ENCODE results near the gene THAP10.

Gene THAP10

DNA sequence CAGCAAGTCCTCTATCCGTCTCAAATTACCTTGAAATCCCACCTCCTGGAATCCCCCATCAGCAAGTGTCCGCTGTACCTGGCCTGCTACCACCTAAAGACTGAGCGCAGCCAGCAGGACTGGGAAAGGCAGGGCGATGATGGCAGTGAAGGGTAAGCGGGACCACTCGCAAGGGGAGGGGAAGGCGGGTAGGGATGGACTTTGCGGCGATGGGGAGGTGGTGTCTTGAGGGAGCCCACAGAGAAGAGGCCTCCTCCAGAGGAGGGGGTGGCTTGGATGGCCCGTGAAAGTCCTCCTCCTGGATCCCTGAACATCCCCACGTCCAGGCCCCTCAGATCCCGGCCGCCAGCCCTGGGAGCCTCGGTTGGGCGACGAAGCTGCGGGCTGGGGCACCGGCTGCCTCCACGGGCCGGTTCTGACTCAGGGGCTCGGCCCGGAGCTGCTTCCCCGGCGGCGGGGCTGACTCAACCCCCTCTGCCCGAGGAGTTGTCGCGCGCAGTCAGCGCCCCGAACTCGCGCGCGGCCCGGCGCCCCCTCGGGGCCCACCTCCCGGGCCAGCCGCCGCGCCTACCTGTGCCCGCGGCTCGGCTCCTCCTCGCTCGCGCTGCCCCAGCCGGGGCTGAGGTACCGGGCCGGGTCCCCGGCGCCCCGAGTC, 38.8 kb downstream of the THAP10 start:
- DNase-seq: no peak

GRCh38 chr15:70852501-70853317, 39.5 kb downstream of the THAP10 start:
- no peak for DNase-seq

GRCh38 chr15:70851889-70852288, 40.3 kb downstream of the THAP10 start:
- no peak for DNase-seq

DNA sequence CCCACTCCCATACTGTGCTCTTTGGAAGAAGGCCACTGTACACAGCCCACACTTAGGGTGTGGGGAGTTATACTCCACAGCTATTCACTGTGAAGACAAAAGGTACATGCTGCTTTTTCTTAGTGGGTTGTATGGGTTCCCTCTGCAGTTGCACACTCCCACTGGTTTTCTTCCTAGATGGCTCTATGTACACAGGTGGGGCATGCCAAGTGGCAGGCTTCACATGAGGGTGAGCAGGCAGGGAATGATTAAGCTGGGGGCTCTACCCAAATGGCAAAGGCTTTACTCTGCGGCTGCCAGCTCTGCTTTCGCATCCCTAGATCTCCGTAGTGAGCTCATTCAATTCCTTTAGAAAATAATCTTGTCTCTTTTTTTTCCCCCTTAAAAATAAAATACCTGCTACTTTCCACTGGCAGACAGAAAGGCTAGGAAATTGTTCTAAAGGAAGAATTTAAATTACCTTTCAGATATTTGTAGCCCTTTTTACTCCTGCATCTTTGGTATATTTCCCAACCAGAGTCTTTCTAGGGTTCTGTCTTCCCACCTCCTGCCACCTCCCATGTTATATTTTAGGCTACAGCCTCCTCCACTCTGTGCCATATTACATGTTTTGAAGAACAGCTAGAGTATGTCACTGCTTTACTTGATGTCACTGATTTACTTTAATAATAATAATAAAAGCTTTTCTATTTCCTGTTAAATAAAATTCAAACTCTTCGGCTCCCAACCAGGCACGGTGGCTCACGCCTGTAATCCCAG, 46.5 kb downstream of the THAP10 start:
- no peak for DNase-seq

GRCh38 chr15:70837476-70837875, 54.8 kb downstream of the THAP10 start:
- no peak for DNase-seq

GRCh38 chr15:70835841-70836240, 56.4 kb downstream of the THAP10 start:
- DNase-seq: no peak

DNA sequence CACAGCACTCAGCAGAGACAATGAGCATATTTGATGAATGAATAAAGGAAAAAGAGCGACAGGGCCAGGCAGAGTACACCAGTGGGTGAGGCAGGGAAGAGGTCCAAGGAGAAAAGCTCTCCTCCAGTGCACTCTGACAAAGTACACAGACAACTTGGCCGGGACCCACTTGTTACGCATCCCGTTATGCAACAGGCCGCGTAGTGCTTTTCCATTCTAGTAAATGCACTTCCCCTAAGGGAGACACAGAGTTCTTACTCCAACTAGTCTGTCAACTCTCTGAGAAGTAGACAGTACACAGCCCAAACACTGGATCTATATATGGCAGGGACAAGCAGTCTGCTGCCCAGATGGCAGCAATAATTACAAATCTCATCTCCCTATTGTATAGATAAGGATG, 56.8 kb downstream of the THAP10 start:
- no peak for DNase-seq

GRCh38 chr15:70834999-70835398, 57.2 kb downstream of the THAP10 start:
- DNase-seq: no peak

DNA sequence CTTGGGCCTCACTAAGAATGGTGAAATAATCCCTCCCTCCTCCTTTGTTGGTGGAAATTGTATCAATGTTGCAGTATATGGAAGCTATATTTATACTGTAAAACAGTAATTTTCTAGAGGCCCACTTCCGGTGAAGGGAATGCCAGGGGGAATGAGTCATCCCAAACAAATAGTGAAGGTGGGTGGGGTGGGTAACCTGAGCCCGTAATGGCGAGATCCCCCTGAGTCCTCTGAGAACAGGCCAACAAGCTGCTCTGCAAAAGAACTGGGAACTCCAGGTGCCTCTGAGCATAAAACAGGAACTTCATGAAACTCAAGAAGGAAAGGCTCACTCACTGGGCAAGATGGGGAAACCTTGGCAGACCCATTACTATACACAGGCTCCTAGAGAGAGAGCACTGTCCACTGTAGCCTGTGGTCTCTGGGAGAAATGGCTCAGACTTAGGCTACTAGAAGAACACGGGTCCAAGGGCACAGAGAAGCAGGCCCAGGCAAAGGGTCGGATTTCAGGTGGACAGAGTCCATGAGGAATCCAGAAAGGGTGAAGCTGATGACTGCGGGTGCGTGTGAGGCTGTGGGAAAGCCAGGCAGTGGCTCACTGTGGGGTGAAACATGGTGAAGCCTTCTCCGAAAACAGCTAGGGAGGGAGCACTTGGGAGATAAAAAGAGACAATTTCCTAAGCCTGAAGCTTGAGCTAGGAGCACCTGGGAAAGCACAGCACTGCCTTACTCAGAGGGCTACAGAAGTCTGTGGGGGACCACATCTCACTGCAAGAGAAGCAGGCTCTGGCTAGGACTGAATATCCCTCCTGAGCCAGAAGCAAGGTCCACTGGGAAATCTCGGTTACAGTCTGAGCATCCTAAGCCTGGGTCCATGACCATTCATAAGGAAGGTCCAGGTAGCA, 58.1 kb downstream of the THAP10 start:
- no peak for DNase-seq

DNA sequence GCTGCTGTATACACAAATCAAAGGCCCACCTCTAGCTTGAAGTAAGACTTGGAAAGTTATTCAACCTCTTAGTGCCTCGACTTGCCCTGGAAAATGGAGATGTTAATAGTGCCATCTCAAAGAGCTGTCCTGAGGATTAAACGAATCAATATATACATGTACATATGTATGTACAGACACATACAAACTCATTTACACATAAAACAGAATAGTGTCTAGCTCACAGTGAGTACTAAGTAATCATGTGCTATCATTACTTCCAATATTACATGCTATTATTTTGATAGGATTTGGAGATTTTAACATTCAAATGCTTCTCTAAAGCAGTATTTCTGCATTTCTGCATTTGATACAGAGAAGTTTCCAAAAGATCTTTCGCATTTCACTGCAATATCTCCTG, 58.8 kb downstream of the THAP10 start:
- no peak for DNase-seq

DNA sequence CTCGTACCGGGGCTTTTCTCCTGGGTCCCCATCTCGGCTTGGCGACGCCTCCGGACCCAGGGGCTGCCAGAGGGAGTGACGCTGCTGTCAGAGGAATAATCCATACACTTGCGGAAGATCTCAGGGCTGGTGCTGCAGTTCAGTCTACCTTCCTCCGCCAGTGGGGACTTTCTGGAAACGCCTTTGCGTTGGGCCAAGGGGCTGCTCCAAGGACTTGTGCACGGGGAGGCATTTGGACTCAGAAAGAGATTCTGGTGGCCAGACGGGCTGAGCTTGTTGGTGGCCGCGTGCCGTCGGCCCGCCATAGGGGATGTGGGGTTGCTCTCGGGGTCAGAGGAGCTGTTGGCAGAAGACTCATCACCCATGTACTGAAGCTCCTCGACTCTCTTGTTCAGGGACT, 60.1 kb downstream of the THAP10 start:
- no peak for DNase-seq
